Pulmonary artery endothelial cell (primary cell): ENCODE measurements around the gene RSPH1. TPM values are rescaled to one million over a fixed set of nuclear protein-coding genes. Genes with fewer than 3 reads are reported as not detected.

Source experiments
- DNase-seq: peaks from one replicate; pipeline ENCODE4 v3.0.0-alpha.2; 2011; ENCODE audit warnings: low read depth, low spot score
- total RNA-seq: library from RNA; depleted of rRNA; stranded (reverse); fragments of >200 nt; gene quantifications from 2 replicates; pipeline ENCODE4 v1.2.3, GENCODE V29; 2014

RSPH1 gene
- total RNA-seq, 1 donor from 2014 or later, result 0.07 TPM

GRCh38 chr21:42451941-42452340, 44.1 kb downstream of the RSPH1 start:
- DNase-seq, result no peak

- DNase-seq, result no peak
Observed at GRCh38 chr21:42448686-42449085, 47.3 kb downstream of the RSPH1 start.

DNA sequence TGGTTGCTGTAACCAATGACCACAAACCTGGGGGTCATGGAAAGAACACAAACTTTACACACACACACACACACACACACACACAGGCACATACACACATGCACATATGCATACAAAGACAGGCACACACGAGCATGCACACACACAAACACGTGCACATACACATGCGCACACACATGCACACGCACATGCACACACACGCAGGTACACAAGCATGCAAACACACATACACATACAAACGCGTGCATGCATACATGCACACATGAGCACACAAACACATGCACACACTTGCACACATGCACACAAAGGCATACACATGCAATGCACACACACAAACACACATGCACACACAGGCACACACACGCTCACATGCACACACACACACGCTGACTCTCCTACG, 48.3 kb downstream of the RSPH1 start:
- DNase-seq, result no peak

- DNase-seq, result no peak
Observed at GRCh38 chr21:42447182-42447581, 48.8 kb downstream of the RSPH1 start.

DNA sequence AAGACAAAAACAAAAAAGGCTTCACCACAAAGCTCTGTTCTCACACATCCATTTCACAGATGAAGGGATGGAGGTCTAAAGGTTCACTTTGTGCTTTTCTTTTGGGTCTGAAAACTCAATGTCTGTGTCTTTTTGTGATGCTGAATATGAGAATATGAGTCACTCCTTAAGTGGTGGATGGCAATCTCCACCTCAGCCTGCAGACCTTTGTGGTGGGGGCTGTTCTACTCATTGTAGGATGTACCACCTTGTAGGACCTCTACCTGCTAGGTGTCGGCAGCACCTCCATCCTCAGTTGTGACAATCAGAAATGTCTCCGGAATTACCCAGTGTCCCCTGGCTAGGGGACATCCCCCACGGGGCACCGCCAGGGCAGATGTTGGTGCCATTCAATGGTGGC, 49.5 kb downstream of the RSPH1 start:
- DNase-seq, result no peak

DNA sequence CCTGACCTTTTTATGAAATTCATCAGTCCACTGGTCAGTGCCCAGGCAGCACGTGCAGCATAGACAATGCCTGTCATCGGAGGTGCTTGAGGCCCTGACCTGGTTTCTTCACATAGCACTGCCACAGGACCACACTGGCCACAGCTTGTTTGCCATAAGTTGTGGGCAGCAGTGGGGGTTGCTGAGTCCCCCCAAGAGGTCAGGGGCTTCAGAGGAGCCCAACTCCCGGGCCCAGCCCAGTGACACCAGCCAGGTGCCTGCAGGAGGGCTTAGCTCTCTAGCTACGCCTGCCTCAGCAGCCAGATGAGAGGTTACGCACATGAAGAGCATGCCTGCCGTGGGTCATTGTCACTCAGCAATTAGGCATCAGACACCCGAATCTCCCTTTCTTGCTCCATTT, 50.7 kb downstream of the RSPH1 start:
- no peak for DNase-seq

- no peak for DNase-seq
Observed at GRCh38 chr21:42444745-42445059, 51.3 kb downstream of the RSPH1 start.

DNA sequence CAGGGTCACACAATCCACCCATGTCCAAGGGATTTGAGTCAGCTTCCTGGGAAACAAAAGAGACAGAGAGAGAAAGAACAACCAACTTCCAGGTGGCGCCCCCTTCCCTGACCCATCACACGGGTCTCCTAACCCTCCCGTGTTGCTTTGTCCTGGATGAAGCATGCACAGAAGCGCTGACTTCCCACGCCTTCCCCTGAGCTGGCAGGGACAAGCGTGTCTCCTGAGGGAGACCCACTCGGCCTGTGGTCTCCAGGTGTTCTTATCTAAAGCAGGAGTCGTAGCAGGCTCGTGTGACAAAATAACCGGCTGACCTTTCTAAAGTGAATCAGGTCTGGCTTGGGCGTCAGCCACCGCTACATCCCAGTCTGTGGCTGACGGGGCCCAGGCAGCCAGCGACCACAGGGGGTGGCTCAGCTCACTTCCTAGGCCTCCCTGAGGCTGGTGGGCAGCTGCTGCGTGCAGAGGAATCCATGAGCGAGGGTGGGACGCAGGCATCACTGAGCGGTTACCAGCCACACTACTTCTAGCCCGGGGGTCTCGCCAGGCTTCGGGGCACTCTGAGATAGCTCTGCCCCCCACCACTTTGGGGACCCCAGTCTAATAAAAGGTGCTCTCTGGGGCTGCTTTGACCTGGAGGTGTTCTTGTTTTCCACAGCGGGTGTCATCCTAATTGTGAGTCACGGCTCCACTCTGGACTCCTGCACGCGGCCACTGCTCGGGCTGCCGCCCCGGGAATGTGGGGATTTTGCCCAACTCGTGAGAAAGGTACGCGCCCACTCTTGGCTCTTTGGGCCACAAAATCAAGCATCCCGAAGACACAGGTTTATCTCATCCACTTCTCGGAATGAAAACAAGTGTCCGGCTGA, 51.9 kb downstream of the RSPH1 start:
- no peak for DNase-seq

DNA sequence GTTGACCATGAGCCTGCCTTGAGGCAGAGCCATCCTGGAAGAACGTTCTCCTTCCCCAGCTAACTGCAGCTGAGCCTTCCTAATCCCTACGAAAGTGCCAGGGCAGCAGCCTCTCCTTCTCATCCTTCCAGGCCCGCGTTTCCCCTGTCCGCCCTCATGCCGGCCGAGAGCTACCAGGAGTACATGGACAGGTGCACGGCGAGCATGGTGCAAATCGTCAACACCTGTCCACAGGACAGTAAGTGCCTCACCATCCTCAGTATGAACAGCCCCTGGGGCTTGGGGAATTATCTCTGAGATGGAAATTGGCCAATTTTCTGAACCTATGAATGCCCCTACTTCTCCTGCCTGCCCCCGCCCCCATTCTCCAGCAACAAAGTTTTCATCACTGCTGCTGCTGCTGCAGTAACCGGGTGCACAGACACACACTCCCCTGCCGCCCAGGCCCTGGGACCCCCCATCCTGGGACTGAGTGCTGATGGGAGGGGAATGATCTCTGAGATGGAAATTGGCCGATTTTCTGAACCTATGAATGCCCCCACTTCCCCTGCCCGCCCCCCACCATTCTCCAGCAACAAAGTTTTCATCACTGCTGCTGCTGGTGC, 52.7 kb downstream of the RSPH1 start:
- DNase-seq, result no peak

DNA sequence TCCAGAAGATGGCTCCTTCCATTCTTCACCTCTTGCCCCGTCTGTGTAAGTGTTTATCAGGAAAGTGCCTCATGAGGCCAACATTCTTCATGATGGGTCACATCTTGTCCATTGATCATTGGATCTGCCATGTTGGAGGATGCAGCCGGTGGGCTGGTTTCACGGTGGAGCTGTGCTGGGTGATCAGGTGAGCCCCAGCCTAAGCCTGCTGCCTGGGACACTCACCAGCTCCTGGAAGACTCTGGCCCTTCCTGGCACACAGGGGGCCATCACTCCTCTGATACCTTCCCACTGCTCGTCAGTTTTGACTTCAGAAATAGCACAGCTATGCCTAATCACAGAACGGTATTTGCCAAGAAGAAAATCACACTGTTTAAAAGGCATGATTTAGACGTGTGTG, 54.1 kb downstream of the RSPH1 start:
- DNase-seq, result no peak

DNA sequence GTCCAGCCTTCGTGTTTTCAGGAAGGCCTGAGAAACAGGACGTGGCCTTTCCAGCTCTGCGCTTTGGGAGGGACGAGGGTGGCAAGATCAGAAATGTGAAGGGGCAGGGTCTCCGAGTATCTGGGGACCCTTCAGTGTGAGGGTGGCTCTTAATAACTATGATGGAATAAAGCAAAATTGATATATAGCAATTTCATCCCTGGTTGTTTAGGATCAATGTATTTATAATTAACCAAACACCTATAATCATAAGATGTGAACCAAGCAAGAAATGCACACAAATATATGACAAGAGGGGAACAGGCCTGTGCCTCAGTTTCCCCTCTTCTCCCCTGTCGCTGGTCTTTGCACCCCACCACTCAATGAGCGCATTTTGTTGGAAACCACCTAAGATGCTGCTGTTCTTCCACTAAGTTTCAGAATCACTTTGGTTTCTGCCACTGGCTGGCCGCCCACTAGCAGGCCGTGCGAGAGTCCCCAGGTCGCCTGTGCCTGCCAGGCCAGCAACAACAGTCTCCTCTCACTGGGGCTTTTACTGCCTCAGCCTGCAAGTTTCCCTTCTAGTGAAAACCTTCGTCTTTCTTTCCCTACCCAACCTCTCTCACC, 55.7 kb downstream of the RSPH1 start:
- DNase-seq, result no peak

- no peak for DNase-seq
Observed at GRCh38 chr21:42439284-42440186, 56.5 kb downstream of the RSPH1 start.

- no peak for DNase-seq
Observed at GRCh38 chr21:42438316-42439205, 57.5 kb downstream of the RSPH1 start.

GRCh38 chr21:42437786-42438185, 58.2 kb downstream of the RSPH1 start:
- DNase-seq, result no peak

- DNase-seq, result no peak
Observed at GRCh38 chr21:42436914-42437313, 59.1 kb downstream of the RSPH1 start.

DNA sequence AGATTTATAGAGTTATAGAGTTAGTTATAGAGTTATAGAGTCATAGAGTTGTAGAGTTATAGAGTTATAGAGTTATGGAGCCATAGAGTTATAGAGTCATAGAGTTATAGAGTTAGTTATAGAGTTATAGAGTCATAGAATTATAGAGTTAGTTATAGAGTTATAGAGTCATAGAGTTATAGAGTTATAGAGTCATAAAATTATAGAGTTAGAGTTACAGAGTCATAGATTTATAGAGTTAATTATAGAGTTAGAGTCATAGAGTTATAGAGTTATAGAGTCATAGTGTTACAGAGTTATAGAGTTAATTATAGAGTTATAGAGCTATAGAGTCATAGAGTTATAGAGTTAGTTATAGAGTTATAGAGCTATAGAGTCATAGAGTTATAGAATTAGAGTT, 60.2 kb downstream of the RSPH1 start:
- DNase-seq, result no peak

DNA sequence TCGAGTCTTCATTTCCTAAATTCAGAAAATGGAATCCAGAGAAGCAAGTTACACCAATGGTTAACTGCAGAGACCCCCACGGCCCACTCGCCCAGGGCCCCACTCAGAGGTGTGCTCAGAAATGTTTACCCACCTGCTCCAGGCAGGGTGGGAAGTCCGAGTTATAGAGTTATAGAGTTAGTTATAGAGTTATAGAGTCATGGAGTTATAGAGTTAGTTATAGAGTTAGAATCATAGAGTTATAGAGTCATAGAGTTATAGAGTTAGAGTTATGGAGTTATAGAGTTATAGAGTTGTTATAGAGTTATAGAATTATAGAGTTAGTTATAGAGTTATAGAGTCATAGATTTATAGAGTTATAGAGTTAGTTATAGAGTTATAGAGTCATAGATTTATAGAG, 60.6 kb downstream of the RSPH1 start:
- DNase-seq, result no peak

DNA sequence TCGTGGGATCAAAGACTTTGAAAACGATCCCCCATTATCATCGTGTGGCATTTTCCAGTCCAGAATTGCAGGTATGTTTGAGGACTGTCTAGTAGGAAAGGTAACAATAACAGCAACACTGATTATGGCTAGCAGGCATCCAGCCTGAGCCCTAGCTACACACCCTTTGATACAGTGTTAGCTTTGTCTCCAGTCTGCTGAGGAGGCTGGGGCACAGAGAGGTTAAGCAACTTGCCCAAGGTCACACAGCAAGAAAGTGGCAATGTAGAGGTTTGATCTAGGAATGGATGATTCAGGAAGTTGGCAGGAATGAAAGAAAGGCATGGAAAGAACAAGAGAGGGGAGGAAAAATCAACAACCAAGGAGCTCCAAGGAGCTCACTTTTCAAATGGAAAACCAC, 61.1 kb downstream of the RSPH1 start:
- no peak for DNase-seq

- DNase-seq, result no peak
Observed at GRCh38 chr21:42433946-42434551, 62.0 kb downstream of the RSPH1 start.

- DNase-seq, result no peak
Observed at GRCh38 chr21:42432695-42433094, 63.3 kb downstream of the RSPH1 start.
